Endodermal cell (in vitro differentiated cells): Measurements from ENCODE around the gene TNFRSF4. TPM values are rescaled to one million over a fixed set of nuclear protein-coding genes. Genes with fewer than 3 reads are reported as not detected.

Source experiments
- DNase-seq: peaks from one replicate; pipeline ENCODE4 v3.0.0-alpha.2; 2017
- H3K27ac ChIP-seq: 2 replicates; pipeline ENCODE4 v1.5.1; 2013; ENCODE audit warnings: mild to moderate bottlenecking, low read depth, low read length, moderate library complexity
- H3K27me3 ChIP-seq: 2 replicates; pipeline ENCODE4 v1.6.1; 2013; ENCODE audit warnings: mild to moderate bottlenecking, low read length, moderate library complexity; ENCODE audit not compliant: insufficient read depth, control insufficient read depth, poor library complexity, severe bottlenecking
- H3K36me3 ChIP-seq: 2 replicates; pipeline ENCODE4 v1.7.0; 2013; ENCODE audit warnings: mild to moderate bottlenecking, low read length, moderate library complexity; ENCODE audit not compliant: control insufficient read depth, insufficient read depth
- H3K4me1 ChIP-seq: one replicate; pipeline ENCODE4 v1.7.0; 2013; ENCODE audit warnings: low read length; ENCODE audit not compliant: control insufficient read depth, insufficient read depth
- H3K4me3 ChIP-seq: 2 replicates; pipeline ENCODE4 v1.5.1; 2013; ENCODE audit warnings: mild to moderate bottlenecking, low read length, moderate library complexity
- H3K9ac ChIP-seq: 2 replicates; pipeline ENCODE4 v1.6.1; 2013; ENCODE audit warnings: mild to moderate bottlenecking, low read length, moderate library complexity; ENCODE audit not compliant: poor library complexity, severe bottlenecking; ENCODE audit errors: extremely low read depth
- H3K9me3 ChIP-seq: 2 replicates; pipeline ENCODE4 v1.6.1; 2013; ENCODE audit warnings: mild to moderate bottlenecking, low read length, moderate library complexity; ENCODE audit not compliant: control insufficient read depth
- H3K27ac Mint-ChIP-seq: 2 replicates; pipeline ENCODE4 v1.8.0; 2020; ENCODE audit warnings: mixed read lengths
- H3K27me3 Mint-ChIP-seq: 2 replicates; pipeline ENCODE4 v1.8.0; 2021; ENCODE audit warnings: mild to moderate bottlenecking, mixed read lengths; ENCODE audit not compliant: insufficient read depth
- H3K36me3 Mint-ChIP-seq: 2 replicates; pipeline ENCODE4 v1.8.0; 2020; ENCODE audit warnings: low read depth, mixed read lengths
- H3K4me1 Mint-ChIP-seq: 2 replicates; pipeline ENCODE4 v1.8.0; 2020; ENCODE audit warnings: mixed read lengths
- H3K4me3 Mint-ChIP-seq: 2 replicates; pipeline ENCODE4 v1.8.0; 2020; ENCODE audit warnings: mild to moderate bottlenecking, moderate library complexity, mixed read lengths
- H3K9me3 Mint-ChIP-seq: 2 replicates; pipeline ENCODE4 v1.8.0; 2020; ENCODE audit warnings: mild to moderate bottlenecking, mixed read lengths
- CTCF ChIP-seq: fragments of 200-600 bp; sonication (generic); conservative IDR thresholded peaks from 2 replicates; pipeline ENCODE4 v1.5.0; 2021; ENCODE audit warnings: antibody characterized with exemption, mild to moderate bottlenecking
- WGBS, 2 experiments: methylation state at CpG; one replicate each; pipeline versions ENCODE4 v1.1.5 to v1.1.7; 2013; ENCODE audit warnings: missing lambda C conversion rate in 2 of 2, mixed read lengths in 1 of 2; ENCODE audit not compliant: insufficient coverage in 1 of 2, insufficient read length in 1 of 2; 5-methylcytosine and 5-hydroxymethylcytosine counted together
- total RNA-seq, 2 donors: library from RNA; stranded (reverse); fragmentation: NEBNext Ultra II Directional in 1 of 2; extraction: Animal tissue kit (Norgen Biotek cat#: 25700) in 1 of 2; gene quantifications; 2 replicates in 1 of 2; 3 replicates in 1 of 2; pipeline ENCODE4 v1.2.1, GENCODE V29; 2021

The TNFRSF4 gene
- total RNA-seq, 2 donors from 2014 or later = 0.20 TPM; not detected in 1

- peaks cover 4% of the 10 kb centered on the region for H3K27me3 Mint-ChIP-seq
- no peak overlapping the region for H3K27ac ChIP-seq
- no peaks in the 10 kb centered on the region for H3K9me3 ChIP-seq
- H3K36me3 Mint-ChIP-seq = peaks cover 2% of the 10 kb centered on the region
- DNase-seq = peak; percentile 45
- H3K27ac Mint-ChIP-seq = no peak overlapping the region
- no peaks in the 10 kb centered on the region for H3K9me3 Mint-ChIP-seq
- H3K4me3 ChIP-seq = no peak overlapping the region
- no peaks in the 10 kb centered on the region for H3K27me3 ChIP-seq
- no peak overlapping the region for H3K9ac ChIP-seq
- no peaks in the 10 kb centered on the region for H3K4me1 Mint-ChIP-seq
- no peaks in the 10 kb centered on the region for H3K36me3 ChIP-seq
- TF ChIP-seq CTCF = no peak
- H3K4me3 Mint-ChIP-seq = no peak overlapping the region
- no peaks in the 10 kb centered on the region for H3K4me1 ChIP-seq
- WGBS, 2 experiments = 84 to 88% methylated on average over 20 to 32 of the region's 32 CpGs
These were observed 44.3 kb downstream of the TNFRSF4 start for GRCh38 chr1:1169429-1170214.

DNA sequence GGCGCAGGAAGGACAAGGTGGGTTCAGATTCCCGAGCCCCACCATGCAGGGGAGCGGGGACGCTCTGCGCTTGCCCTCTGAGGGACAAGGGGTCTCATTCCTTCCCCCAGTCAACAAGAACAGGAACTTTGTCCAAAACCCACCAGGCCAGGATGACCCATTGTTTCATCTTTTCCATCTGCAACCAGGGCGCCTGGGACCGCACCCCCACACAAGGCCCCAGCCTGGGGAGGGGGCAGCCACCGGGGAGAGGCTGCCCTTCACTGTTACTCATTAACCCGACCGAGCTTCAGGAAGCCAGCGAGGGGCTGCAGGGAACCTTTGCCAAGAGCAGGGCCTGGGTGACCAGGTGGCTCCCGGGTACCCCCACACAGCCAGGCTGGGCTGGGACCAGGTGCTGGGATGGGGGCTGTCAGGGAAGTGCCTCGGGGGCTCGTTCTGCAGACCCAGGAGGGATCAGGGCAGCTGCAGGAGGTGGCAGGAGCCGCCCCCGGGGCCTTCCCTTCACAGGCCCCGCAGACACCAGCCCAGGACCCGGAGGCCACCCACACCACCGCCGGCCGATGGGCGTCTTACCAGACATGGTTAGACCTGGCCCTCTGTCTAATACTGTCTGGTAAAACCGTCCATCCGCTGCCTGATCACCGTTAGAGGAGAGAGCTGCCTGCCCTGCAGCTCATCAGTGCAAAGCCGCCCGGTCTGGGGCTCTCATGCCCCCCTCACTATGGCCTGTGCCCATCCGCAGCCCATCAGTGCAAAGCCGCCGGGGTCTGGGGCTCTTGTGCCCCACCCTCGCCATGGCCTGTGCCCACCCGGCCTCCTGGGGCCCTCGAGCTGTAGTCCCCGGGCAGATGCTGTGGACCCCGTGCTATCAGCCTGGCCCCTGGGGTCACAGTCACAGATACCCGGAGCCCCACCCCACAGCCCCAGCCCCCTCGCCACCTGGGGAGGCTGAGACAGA, 45.2 kb downstream of the TNFRSF4 start:
- peaks cover 5% of the 10 kb centered on the region for H3K4me1 Mint-ChIP-seq
- H3K27me3 Mint-ChIP-seq = peaks cover 7% of the 10 kb centered on the region
- no peaks in the 10 kb centered on the region for H3K9me3 Mint-ChIP-seq
- TF ChIP-seq CTCF = no peak
- Histone ChIP-seq H3K9me3 (no peaks in the 10 kb centered on the region), H3K4me3 (no peak overlapping the region), H3K27me3 (no peaks in the 10 kb centered on the region), H3K4me1 (no peaks in the 10 kb centered on the region), H3K36me3 (no peaks in the 10 kb centered on the region), H3K9ac (no peak overlapping the region), H3K27ac (no peak overlapping the region)
- peak; percentile 46 for DNase-seq
- H3K36me3 Mint-ChIP-seq = no peaks in the 10 kb centered on the region
- no peak overlapping the region for H3K4me3 Mint-ChIP-seq
- WGBS, 2 experiments = 92 to 94% methylated on average over 18 to 37 of the region's 37 CpGs
- H3K27ac Mint-ChIP-seq = no peak overlapping the region

DNA sequence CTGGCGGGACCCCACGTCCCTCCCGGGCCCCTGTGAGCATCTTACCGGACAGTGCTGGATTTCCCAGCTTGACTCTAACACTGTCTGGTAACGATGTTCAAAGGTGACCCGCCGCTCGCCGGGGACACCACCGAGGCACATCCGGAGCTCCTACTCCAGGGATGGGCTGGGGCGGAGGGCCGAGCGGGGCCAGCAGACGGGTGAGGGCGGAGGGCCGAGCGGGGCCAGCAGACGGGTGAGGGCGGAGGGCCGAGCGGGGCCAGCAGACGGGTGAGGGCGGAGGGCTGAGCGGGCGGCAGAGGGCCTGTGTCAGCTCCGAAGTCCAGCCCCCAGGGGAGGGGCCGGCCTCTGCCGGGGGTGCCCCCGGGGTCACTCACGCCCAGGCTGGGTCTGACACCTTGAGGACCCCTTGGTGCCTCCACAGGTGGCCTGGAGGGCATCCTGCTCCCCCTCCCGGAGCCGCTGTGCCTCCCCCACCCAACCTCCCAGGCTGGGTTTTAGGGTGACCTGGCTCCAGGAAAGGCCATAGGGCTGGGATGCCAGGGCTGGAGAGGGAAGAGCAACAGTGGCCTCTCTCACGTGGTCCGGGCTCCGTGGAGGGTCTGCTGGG, 46.0 kb downstream of the TNFRSF4 start:
- Histone ChIP-seq H3K27ac (no peak overlapping the region), H3K4me1 (no peaks in the 10 kb centered on the region), H3K9me3 (no peaks in the 10 kb centered on the region), H3K4me3 (no peak overlapping the region), H3K36me3 (no peaks in the 10 kb centered on the region), H3K27me3 (no peaks in the 10 kb centered on the region), H3K9ac (no peak overlapping the region)
- no peaks in the 10 kb centered on the region for H3K36me3 Mint-ChIP-seq
- no peak for DNase-seq
- 91% methylated on average over 15 to 35 of the region's 36 CpGs for whole genome bisulfite sequencing, 2 experiments
- no peak overlapping the region for H3K27ac Mint-ChIP-seq
- peaks cover 7% of the 10 kb centered on the region for H3K4me1 Mint-ChIP-seq
- peaks cover 7% of the 10 kb centered on the region for H3K27me3 Mint-ChIP-seq
- TF ChIP-seq CTCF = no peak
- H3K4me3 Mint-ChIP-seq = no peak overlapping the region
- H3K9me3 Mint-ChIP-seq = no peaks in the 10 kb centered on the region
